HUES64 (cell line): ENCODE measurements around the gene WFIKKN1.
A peak's percentile ranks its signal among the peaks of the same experiment; 100 is the strongest.

Experiments
- H3K27ac ChIP-seq: 2 replicates; pipeline ENCODE4 v1.7.0; 2013; ENCODE audit warnings: low read depth, low read length, inconsistent platforms
- H3K27me3 ChIP-seq: 2 replicates; pipeline ENCODE4 v1.6.1; 2013; ENCODE audit warnings: mild to moderate bottlenecking, low read length; ENCODE audit not compliant: insufficient read depth
- H3K36me3 ChIP-seq: 2 replicates; pipeline ENCODE4 v1.6.1; 2013; ENCODE audit warnings: mild to moderate bottlenecking, low read length; ENCODE audit not compliant: insufficient read depth
- H3K4me1 ChIP-seq: 2 replicates; pipeline ENCODE4 v1.6.1; 2013; ENCODE audit warnings: mild to moderate bottlenecking, low read length, moderate library complexity; ENCODE audit not compliant: insufficient read depth
- H3K4me3 ChIP-seq: 2 replicates; pipeline ENCODE4 v1.5.1; 2013; ENCODE audit warnings: mild to moderate bottlenecking, low read length, moderate library complexity
- H3K9ac ChIP-seq: 2 replicates; pipeline ENCODE4 v1.6.1; 2013; ENCODE audit warnings: mild to moderate bottlenecking, low read depth, low read length
- H3K9me3 ChIP-seq: 2 replicates; pipeline ENCODE4 v1.6.1; 2013; ENCODE audit warnings: low read depth, low read length; ENCODE audit not compliant: insufficient read depth
- WGBS: fragments of 150-250, 120-280 bp; methylation state at CpG from one replicate; pipeline ENCODE4 v1.1.7; 2013; ENCODE audit warnings: missing lambda C conversion rate; 5-methylcytosine and 5-hydroxymethylcytosine counted together

The WFIKKN1 gene

GRCh38 chr16:610513-611381 is 20.0 kb upstream of the WFIKKN1 start:
- Histone ChIP-seq H3K9ac (no peak overlapping the region), H3K27ac (no peak overlapping the region), H3K9me3 (no peaks in the 10 kb centered on the region), H3K36me3 (no peaks in the 10 kb centered on the region), H3K27me3 (no peaks in the 10 kb centered on the region), H3K4me1 (no peaks in the 10 kb centered on the region; the same call in 1 of the 2 replicates), H3K4me3 (no peak overlapping the region)
- WGBS, result 83% methylated on average over 28 of the region's 28 CpGs

DNA sequence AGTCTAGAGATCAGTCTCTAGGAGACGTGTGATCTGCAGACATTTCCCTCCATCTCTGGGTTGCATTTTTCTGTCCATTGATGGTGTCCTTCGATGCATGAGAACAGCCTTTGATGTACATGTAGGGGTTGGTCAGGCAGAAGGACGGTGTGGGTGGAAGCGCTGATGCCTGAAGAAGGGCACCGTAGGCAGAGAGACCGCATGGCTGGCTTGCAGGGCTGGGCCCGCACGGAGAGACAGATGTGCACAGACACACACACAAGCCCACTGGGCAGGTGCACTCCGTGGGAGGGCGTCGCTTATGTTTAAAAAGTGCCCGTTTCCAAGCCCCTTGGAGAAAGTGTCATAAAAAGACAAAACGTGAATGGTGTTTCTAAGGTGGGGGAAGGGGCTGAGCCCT is 15.7 kb upstream of the WFIKKN1 start:
- 95% methylated on average over 13 of the region's 13 CpGs for WGBS
- H3K4me3 ChIP-seq, result no peak overlapping the region
- no peaks in the 10 kb centered on the region for H3K4me1 ChIP-seq
- H3K9me3 ChIP-seq, result no peaks in the 10 kb centered on the region
- H3K27ac ChIP-seq, result no peak overlapping the region
- no peaks in the 10 kb centered on the region for H3K36me3 ChIP-seq
- H3K27me3 ChIP-seq, result no peaks in the 10 kb centered on the region
- H3K9ac ChIP-seq, result no peak overlapping the region

DNA sequence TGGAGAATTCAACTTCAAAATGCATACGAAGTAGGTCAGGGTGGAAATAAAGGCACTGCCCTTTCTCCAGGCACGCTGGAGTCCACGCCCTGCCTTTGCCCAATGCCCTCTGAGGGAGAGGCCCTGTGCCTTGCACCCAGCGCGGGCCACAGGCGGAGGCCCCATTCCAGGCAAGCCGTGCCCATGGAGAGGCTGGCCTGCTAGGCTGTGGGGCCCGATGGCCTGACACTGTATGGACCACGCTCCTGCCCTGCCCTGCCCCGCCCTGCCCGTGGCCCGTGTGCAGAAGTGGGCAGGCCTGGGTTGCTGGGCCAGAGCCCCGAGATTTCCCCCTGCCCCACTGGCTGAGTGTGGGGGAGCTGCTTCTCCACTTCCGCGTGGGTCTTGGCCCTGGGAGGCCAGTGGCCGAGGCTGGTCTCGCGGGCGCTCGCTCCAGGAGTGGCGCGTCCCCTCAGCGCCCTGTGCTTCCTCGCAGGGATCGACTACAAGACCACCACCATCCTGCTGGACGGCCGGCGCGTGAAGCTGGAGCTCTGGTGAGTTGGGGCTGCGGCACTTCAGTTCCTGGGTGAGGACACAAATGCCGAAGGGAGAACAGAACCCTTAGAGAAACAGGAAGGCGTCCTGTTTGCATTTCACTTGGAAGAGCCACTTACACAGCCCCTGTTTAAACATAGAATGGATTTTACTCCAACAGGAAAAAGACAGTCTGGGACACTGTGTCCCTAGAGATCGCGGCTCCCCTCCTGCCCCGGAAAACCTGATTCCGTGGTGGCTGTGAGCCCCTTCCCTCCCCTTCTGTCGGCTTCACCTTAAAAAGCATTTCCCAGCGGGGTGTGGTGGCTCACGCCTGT is 13.8 kb upstream of the WFIKKN1 start:
- no peak overlapping the region for H3K4me3 ChIP-seq
- H3K27ac ChIP-seq, result no peak overlapping the region
- H3K9ac ChIP-seq, result no peak overlapping the region
- no peaks in the 10 kb centered on the region for H3K4me1 ChIP-seq
- WGBS, result 96% methylated on average over 39 of the region's 39 CpGs
- H3K36me3 ChIP-seq, result no peaks in the 10 kb centered on the region
- H3K27me3 ChIP-seq, result no peaks in the 10 kb centered on the region
- H3K9me3 ChIP-seq, result no peaks in the 10 kb centered on the region

- Histone ChIP-seq H3K4me3 (no peak overlapping the region), H3K9me3 (no peaks in the 10 kb centered on the region), H3K27ac (no peak overlapping the region), H3K36me3 (no peaks in the 10 kb centered on the region), H3K27me3 (no peaks in the 10 kb centered on the region), H3K9ac (no peak overlapping the region), H3K4me1 (no peaks in the 10 kb centered on the region)
- WGBS, result 94% methylated on average over 16 of the region's 16 CpGs
Measured at GRCh38 chr16:617855-618254, 12.9 kb upstream of the WFIKKN1 start.

DNA sequence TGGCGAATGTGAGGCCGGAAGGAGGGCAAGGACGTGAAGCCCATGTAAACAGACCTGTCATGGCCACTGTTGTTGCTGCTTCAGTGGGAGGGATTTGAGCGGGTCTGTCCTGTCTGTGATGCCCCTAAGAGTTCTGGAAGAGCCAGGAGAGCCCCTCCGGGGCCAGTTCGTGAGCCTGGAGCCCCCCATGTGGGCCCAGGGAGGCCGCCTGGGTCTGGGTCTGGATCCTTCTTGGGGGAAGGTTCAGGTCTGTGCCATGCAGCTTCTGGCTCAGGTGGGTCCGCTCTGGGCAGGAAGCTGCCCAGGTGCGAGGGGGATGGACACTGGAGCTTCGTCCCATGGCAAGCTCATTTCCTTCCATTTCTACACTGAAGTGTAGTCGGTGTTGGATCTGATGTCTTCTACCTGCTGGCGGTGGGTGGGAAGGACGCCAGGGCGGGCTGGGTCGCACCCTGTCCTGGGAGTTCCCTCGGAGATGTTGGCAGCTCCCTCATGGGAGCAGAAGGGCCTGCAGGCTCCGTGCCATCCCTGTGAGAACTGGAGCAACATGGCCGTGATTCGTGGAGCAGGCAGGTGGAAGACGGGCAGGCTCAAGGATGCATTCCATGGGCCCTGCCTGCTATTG is 11.2 kb upstream of the WFIKKN1 start:
- no peaks in the 10 kb centered on the region for H3K36me3 ChIP-seq
- no peaks in the 10 kb centered on the region for H3K27me3 ChIP-seq
- H3K27ac ChIP-seq, result no peak overlapping the region
- H3K9ac ChIP-seq, result no peak overlapping the region
- no peak overlapping the region for H3K4me3 ChIP-seq
- 94% methylated on average over 20 of the region's 20 CpGs for WGBS
- H3K4me1 ChIP-seq, result no peaks in the 10 kb centered on the region
- H3K9me3 ChIP-seq, result no peaks in the 10 kb centered on the region

DNA sequence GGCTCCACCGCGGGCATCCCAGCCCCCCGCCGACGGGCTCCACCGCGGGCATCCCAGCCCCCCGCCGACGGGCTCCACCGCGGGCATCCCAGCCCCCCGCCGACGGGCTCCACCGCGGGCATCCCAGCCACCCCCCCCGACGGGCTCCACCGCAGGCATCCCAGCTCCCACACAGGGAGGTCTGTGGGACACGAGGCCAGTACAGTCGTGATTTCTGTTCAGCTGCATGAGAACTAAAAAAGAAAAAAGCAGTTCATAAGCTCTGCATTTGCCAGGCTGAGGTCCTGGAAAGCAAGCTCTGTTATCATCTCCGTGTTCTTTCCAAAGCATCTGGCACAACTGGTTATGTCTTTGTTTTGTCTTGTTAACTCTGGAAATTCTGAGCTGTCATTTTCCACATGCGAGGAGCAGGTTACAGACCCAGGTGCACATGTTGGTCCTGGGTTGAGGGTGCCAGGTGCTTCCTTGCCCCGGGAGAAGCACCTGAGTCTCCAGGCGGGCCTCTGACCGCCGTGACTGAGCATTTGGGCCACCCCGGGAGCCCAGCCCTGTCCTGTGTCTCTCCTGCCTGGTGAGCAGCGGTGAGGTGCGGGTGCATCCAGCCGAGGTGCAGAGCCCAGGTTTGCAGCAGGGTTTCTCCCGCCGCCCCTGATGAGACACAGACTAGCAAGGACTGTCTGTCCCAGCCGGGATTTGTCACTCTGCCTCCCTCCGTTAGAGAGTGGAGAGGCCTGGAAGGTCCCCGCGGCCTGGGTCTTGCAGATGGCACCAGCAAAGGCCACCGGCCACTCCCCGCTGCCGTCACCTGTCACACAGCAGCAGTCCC is 9.9 kb upstream of the WFIKKN1 start:
- Histone ChIP-seq H3K9ac (no peak overlapping the region), H3K27ac (no peak overlapping the region), H3K36me3 (no peaks in the 10 kb centered on the region), H3K4me1 (no peaks in the 10 kb centered on the region), H3K9me3 (no peaks in the 10 kb centered on the region), H3K27me3 (no peaks in the 10 kb centered on the region), H3K4me3 (no peak overlapping the region)
- WGBS, result 94% methylated on average over 41 of the region's 41 CpGs

- 89% methylated on average over 21 of the region's 21 CpGs for WGBS
- Histone ChIP-seq H3K4me1 (no peaks in the 10 kb centered on the region), H3K9me3 (no peaks in the 10 kb centered on the region), H3K4me3 (no peak overlapping the region), H3K9ac (no peak overlapping the region), H3K27me3 (no peaks in the 10 kb centered on the region), H3K36me3 (0 out of 2 replicates have a peak, but pooled peaks cover 4% of the 10 kb centered on the region), H3K27ac (no peak overlapping the region)
Measured at GRCh38 chr16:621526-622105, 9.2 kb upstream of the WFIKKN1 start.

DNA sequence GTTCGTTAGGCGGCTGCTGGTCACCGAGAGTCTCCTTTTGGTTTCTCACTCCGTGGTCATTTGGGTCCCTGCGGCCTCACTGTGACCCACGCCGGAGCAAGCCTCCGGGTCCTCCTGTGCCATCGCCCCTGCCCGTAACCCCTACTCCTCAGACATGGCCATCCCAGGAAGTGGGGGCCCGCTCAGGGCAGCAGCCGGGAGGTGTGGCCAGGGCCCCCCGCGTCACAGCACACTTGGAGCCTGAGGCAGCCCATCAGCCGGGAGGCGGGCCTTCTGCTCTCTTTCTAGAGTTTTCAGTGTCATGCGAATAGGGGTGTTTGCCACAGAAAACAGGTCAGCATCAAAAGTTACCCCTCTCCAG is 7.9 kb upstream of the WFIKKN1 start:
- H3K27me3 ChIP-seq, result no peaks in the 10 kb centered on the region
- H3K36me3 ChIP-seq, result peaks cover 8% of the 10 kb centered on the region; the same call in 1 of the 2 replicates
- 82% methylated on average over 17 of the region's 17 CpGs for WGBS
- H3K9me3 ChIP-seq, result no peaks in the 10 kb centered on the region
- H3K4me1 ChIP-seq, result no peaks in the 10 kb centered on the region
- H3K27ac ChIP-seq, result 0 out of 2 replicates have a peak overlapping the region, but pooled peaks have one; percentile 25
- 0 out of 2 replicates have a peak overlapping the region, but pooled peaks have one; percentile 22 for H3K9ac ChIP-seq
- no peak overlapping the region for H3K4me3 ChIP-seq

GRCh38 chr16:624526-625070 is 6.2 kb upstream of the WFIKKN1 start:
- no peak overlapping the region for H3K27ac ChIP-seq
- no peak overlapping the region for H3K9ac ChIP-seq
- peaks cover 7% of the 10 kb centered on the region for H3K4me1 ChIP-seq
- no peaks in the 10 kb centered on the region for H3K27me3 ChIP-seq
- H3K36me3 ChIP-seq, result peaks cover 8% of the 10 kb centered on the region; the same call in 1 of the 2 replicates
- 89% methylated on average over 10 of the region's 10 CpGs for WGBS
- no peaks in the 10 kb centered on the region for H3K9me3 ChIP-seq
- H3K4me3 ChIP-seq, result no peak overlapping the region
